ENCODE data around the gene SCGB3A1. TPM values are rescaled to one million over a fixed set of nuclear protein-coding genes. Genes with fewer than 3 reads are reported as not detected.

SCGB3A1 gene
- polyA plus RNA-seq, 1 donor (not counting 4 experiments of a cell fraction or from before 2014, with no cell fraction given), result not detected

DNA sequence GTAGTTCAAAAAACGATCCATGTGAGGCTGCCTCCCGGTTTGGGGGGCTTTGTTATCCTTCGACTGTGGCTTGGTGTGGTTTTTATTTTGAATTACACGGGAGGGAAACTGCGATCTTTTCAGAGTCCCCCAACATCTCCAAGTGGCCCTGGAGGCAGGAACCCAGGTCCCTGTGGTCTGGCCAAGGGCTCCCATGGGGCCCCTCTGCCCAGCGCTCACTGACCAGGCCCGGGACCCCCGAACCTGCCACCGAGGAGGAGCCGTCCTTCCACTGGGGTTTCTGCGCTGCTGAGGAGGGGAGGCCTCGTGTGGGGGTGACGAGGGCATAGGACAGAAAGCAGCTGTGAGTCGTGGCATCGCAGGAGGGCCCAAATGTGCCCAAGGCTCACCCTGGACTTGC is 18.1 kb upstream of the SCGB3A1 start:
- FAIRE-seq, result no peak

DNA sequence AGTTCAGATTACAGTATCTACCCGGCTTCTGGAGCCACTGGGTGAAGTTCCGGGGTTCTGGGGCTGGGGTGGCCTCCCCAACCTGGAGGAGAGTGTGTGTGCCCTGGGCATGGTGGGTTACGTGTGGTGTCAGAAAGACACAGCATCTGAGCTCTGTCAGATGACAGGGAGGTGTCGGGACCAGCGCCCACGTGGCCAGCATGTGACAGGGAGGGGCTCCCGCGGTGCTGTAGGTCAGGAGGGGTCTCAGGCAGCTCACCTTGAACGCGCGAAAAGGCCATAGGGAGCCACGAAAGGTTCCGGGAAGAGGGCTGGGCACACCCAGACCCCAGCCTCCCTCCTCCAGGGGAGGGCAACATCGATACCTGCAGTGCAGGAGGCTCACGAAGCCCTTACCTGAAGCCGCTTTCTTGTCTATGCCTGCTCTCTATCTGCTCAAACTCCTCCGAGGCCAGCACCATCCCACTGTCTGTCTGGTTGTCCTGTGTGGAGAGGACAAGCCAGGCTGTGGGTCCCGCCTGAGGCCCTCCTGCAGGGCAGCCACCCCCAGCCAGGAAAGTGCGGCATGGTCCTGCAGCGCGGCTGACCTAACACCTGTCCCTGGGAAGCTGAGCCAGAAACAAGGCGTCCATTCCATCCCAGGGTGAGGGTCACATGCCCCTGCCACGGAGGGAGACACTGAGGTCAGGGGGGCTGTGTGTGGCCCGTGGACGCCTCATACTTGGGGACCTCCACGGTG is 17.4 kb upstream of the SCGB3A1 start:
- Histone ChIP-seq H3K79me2 (ENCODE audit: control insufficient read depth, insufficient read depth, low read length) (no peaks in the 10 kb centered on the region), H4K20me1 (ENCODE audit: control insufficient read depth, extremely low read depth, insufficient read depth, low read length) (peaks cover 2% of the 10 kb centered on the region), H2AFZ (ENCODE audit: control insufficient read depth, low read length) (no peak overlapping the region), H3K4me1 (ENCODE audit: control insufficient read depth, extremely low read depth, insufficient read depth, low read length) (no peaks in the 10 kb centered on the region), H3K27me3 (ENCODE audit: control insufficient read depth, extremely low read depth, insufficient read depth, low read length) (no peaks in the 10 kb centered on the region), H3K9me1 (ENCODE audit: control insufficient read depth, extremely low read depth, insufficient read depth, low read length) (no peaks in the 10 kb centered on the region), H3K9me3 (ENCODE audit: control insufficient read depth, low read depth, low read length) (no peaks in the 10 kb centered on the region), H3K4me3 (ENCODE audit: control insufficient read depth in 2 of 3, extremely low read depth in 1 of 3, insufficient read depth in 2 of 3, low read depth in 1 of 3, low read length in 3 of 3) (no peak overlapping the region), H3K27ac (ENCODE audit: control insufficient read depth, insufficient read depth, low read length) (no peak overlapping the region), H3K9ac (ENCODE audit: control insufficient read depth, extremely low read depth, insufficient read depth, low read length) (no peak overlapping the region), H3K4me2 (ENCODE audit: control insufficient read depth, extremely low read depth, insufficient read depth, low read depth, low read length) (no peak overlapping the region), H3K36me3 (ENCODE audit: control insufficient read depth in 2 of 2, extremely low read depth in 1 of 2, insufficient read depth in 2 of 2, low read length in 2 of 2) (no peaks in the 10 kb centered on the region)
- dilution Hi-C loops (cut with MboI; ENCODE audit: extremely low pct_ligation_motif_present, low sequenced_read_pairs), result no loop called here
- TF ChIP-seq, protein P1, sequence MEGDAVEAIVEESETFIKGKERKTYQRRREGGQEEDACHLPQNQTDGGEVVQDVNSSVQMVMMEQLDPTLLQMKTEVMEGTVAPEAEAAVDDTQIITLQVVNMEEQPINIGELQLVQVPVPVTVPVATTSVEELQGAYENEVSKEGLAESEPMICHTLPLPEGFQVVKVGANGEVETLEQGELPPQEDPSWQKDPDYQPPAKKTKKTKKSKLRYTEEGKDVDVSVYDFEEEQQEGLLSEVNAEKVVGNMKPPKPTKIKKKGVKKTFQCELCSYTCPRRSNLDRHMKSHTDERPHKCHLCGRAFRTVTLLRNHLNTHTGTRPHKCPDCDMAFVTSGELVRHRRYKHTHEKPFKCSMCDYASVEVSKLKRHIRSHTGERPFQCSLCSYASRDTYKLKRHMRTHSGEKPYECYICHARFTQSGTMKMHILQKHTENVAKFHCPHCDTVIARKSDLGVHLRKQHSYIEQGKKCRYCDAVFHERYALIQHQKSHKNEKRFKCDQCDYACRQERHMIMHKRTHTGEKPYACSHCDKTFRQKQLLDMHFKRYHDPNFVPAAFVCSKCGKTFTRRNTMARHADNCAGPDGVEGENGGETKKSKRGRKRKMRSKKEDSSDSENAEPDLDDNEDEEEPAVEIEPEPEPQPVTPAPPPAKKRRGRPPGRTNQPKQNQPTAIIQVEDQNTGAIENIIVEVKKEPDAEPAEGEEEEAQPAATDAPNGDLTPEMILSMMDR (optimal IDR thresholded peaks at IDR 0.05 in 1 of 3, IDR thresholded peaks at IDR 0.05 in 1 of 3, conservative IDR thresholded peaks at IDR 0.05 in 1 of 3; ENCODE audit: extremely low read depth in 1 of 3, insufficient read depth in 2 of 3, low read length in 3 of 3), result no peak
- TF ChIP-seq EZH2 (IDR thresholded peaks at IDR 0.05; ENCODE audit: low read length), result no peak
- FAIRE-seq (no peak), DNase-seq (ENCODE audit: low read depth, low spot score) (no peak)

More for the DNA sequence above, 18.1 kb upstream of the SCGB3A1 start:
- TF ChIP-seq EZH2 (IDR thresholded peaks at IDR 0.05; ENCODE audit: low read length), result no peak
- TF ChIP-seq, protein P1 (optimal IDR thresholded peaks at IDR 0.05 in 1 of 3, IDR thresholded peaks at IDR 0.05 in 1 of 3, conservative IDR thresholded peaks at IDR 0.05 in 1 of 3; ENCODE audit: extremely low read depth in 1 of 3, insufficient read depth in 2 of 3, low read length in 3 of 3), result no peak
- dilution Hi-C loops (cut with MboI; ENCODE audit: extremely low pct_ligation_motif_present, low sequenced_read_pairs), result no loop called here
- Histone ChIP-seq H3K27ac (ENCODE audit: control insufficient read depth, insufficient read depth, low read length) (no peak overlapping the region), H3K79me2 (ENCODE audit: control insufficient read depth, insufficient read depth, low read length) (no peaks in the 10 kb centered on the region), H3K36me3 (ENCODE audit: control insufficient read depth in 2 of 2, extremely low read depth in 1 of 2, insufficient read depth in 2 of 2, low read length in 2 of 2) (no peaks in the 10 kb centered on the region), H3K4me1 (ENCODE audit: control insufficient read depth, extremely low read depth, insufficient read depth, low read length) (no peaks in the 10 kb centered on the region), H3K4me2 (ENCODE audit: control insufficient read depth, extremely low read depth, insufficient read depth, low read depth, low read length) (no peak overlapping the region), H3K9me3 (ENCODE audit: control insufficient read depth, low read depth, low read length) (no peaks in the 10 kb centered on the region), H4K20me1 (ENCODE audit: control insufficient read depth, extremely low read depth, insufficient read depth, low read length) (peaks cover 2% of the 10 kb centered on the region), H3K9ac (ENCODE audit: control insufficient read depth, extremely low read depth, insufficient read depth, low read length) (no peak overlapping the region), H3K9me1 (ENCODE audit: control insufficient read depth, extremely low read depth, insufficient read depth, low read length) (no peaks in the 10 kb centered on the region), H3K4me3 (ENCODE audit: control insufficient read depth in 2 of 3, extremely low read depth in 1 of 3, insufficient read depth in 2 of 3, low read depth in 1 of 3, low read length in 3 of 3) (no peak overlapping the region), H2AFZ (ENCODE audit: control insufficient read depth, low read length) (no peak overlapping the region), H3K27me3 (ENCODE audit: control insufficient read depth, extremely low read depth, insufficient read depth, low read length) (no peaks in the 10 kb centered on the region)
- no peak for DNase-seq (ENCODE audit: low read depth, low spot score)
